Lung (tissue), 12 donors: ENCODE data around the gene GNAZ. TPM values are rescaled to one million over a fixed set of nuclear protein-coding genes. Genes with fewer than 3 reads are reported as not detected.

Experiments used
- ATAC-seq: fragments of 200-7000 bp; cut with Tn5 transposase; one replicate; pipeline ENCODE4 v1.9.1; 2020; ENCODE audit warnings: moderate number of reproducible peaks; ENCODE audit not compliant: insufficient read depth, low FRiP score
- DNase-seq, 3 donors: peaks; one replicate each; pipeline ENCODE4 v3.0.0-alpha.2; 2013 to 2017
- H3K27ac ChIP-seq, 2 donors: one replicate each; pipeline ENCODE4 v1.5.1; 2013; ENCODE audit warnings: mild to moderate bottlenecking in 2 of 2, moderate library complexity in 2 of 2, control low read depth in 1 of 2, inconsistent platforms in 1 of 2, low read depth in 1 of 2, low read length in 1 of 2
- H3K27me3 ChIP-seq, 3 donors: one replicate each; pipeline ENCODE4 v1.5.1; 2013; ENCODE audit warnings: low read length in 2 of 3; ENCODE audit not compliant: control insufficient read depth in 3 of 3, insufficient read depth in 3 of 3
- H3K36me3 ChIP-seq, 4 donors: one replicate each; pipeline ENCODE4 v1.5.1; 2013; ENCODE audit warnings: low read length in 4 of 4, mild to moderate bottlenecking in 1 of 4, moderate library complexity in 1 of 4; ENCODE audit not compliant: control insufficient read depth in 4 of 4, insufficient read depth in 4 of 4
- H3K4me1 ChIP-seq, 5 donors: one replicate each; pipeline ENCODE4 v1.5.1; 2013; ENCODE audit warnings: low read length in 5 of 5, mild to moderate bottlenecking in 2 of 5, moderate library complexity in 1 of 5; ENCODE audit not compliant: control insufficient read depth in 5 of 5, insufficient read depth in 5 of 5
- H3K4me3 ChIP-seq: one replicate; pipeline ENCODE4 v1.5.1; 2013; ENCODE audit warnings: mild to moderate bottlenecking, control low read depth, moderate library complexity
- H3K9ac ChIP-seq, 2 donors: one replicate each; pipeline ENCODE4 v1.5.1; 2013; ENCODE audit warnings: low read length in 2 of 2, control low read depth in 1 of 2; ENCODE audit not compliant: insufficient read depth in 1 of 2
- H3K9me3 ChIP-seq, 4 donors: one replicate each; pipeline ENCODE4 v1.5.1; 2013; ENCODE audit warnings: low read length in 3 of 4, mild to moderate bottlenecking in 1 of 4, moderate library complexity in 1 of 4; ENCODE audit not compliant: control insufficient read depth in 4 of 4, insufficient read depth in 3 of 4
- WGBS, 2 donors: extraction: QIAGEN DNeasy Blood & Tissue Kit; methylation state at CpG; one replicate each; pipeline ENCODE4 v1.1.7; 2013; 5-methylcytosine and 5-hydroxymethylcytosine counted together
- polyA plus RNA-seq, 2 donors: library from polyadenylated mRNA; stranded (reverse); fragments of 200-250 nt; gene quantifications; one replicate each; pipeline ENCODE4 v1.2.1, GENCODE V29; 2013
- total RNA-seq, 2 donors: library from RNA; depleted of rRNA in 1 of 2; stranded (reverse); fragments of >200 nt in 1 of 2; gene quantifications; one replicate each; pipeline ENCODE4 v1.2.1, GENCODE V29; 2014 to 2021
- TF ChIP-seq, protein P1 (sequence below): IDR thresholded peaks from 2 replicates; pipeline ENCODE4 v1.5.1; 2012; ENCODE audit warnings: mild to moderate bottlenecking; ENCODE audit errors: control extremely low read depth, extremely low read depth
- donor health status: control.
- donor health status: control.
- donor health status: Bipolar disorder and iron deficiency.
- donor health status: healthy.
- donor health status: DM: yes; HTN: yes; CAD: no.

The GNAZ gene
- total and polyA plus RNA-seq, 4 donors = 0.77 to 5.0 (median 2.3) TPM

DNA sequence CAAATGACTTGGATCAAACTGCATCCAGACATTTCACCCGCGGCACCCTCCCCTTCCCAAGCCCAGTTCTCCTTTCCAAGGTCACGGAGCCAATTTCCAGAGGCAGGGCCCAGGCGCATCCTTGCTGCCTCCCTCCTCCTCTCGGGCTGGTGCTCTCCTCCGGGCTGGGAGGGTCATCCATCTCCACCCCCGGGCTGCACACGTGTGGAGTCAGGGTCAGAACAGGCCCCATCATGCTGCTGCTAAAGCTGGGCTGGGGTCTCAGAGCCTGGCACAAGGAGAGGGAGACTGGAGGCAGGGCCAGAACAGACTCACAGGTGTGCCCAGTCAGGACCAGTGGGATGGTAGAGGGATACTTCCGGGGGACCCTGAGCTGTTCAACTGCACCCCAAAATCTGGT is 57.5 kb downstream of the GNAZ start:
- ATAC-seq (no peak), DNase-seq (no peak)
- peaks cover 0 to 6% (median 0%) of the 10 kb centered on the region in 5 donors for H3K4me1 ChIP-seq
- no peak overlapping the region for H3K4me3 ChIP-seq
- no peak overlapping the region for H3K27ac ChIP-seq
- TF ChIP-seq, protein P1, sequence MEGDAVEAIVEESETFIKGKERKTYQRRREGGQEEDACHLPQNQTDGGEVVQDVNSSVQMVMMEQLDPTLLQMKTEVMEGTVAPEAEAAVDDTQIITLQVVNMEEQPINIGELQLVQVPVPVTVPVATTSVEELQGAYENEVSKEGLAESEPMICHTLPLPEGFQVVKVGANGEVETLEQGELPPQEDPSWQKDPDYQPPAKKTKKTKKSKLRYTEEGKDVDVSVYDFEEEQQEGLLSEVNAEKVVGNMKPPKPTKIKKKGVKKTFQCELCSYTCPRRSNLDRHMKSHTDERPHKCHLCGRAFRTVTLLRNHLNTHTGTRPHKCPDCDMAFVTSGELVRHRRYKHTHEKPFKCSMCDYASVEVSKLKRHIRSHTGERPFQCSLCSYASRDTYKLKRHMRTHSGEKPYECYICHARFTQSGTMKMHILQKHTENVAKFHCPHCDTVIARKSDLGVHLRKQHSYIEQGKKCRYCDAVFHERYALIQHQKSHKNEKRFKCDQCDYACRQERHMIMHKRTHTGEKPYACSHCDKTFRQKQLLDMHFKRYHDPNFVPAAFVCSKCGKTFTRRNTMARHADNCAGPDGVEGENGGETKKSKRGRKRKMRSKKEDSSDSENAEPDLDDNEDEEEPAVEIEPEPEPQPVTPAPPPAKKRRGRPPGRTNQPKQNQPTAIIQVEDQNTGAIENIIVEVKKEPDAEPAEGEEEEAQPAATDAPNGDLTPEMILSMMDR = no peak
- WGBS, 2 donors = 71 to 84% methylated on average over 9 of the region's 9 CpGs
- H3K36me3 ChIP-seq = no peaks in the 10 kb centered on the region
- no peak overlapping the region for H3K9ac ChIP-seq
- peaks cover 0 to 2% (median 0%) of the 10 kb centered on the region in 4 donors for H3K9me3 ChIP-seq
- H3K27me3 ChIP-seq = no peaks in the 10 kb centered on the region

- peaks cover 0 to 6% (median 0%) of the 10 kb centered on the region in 5 donors for H3K4me1 ChIP-seq
- DNase-seq (peak; percentile 81 to 82 (median 82)), ATAC-seq (peak; percentile 71)
- 46% methylated on average over 14 of the region's 14 CpGs for WGBS, 2 donors
- TF ChIP-seq, protein P1 = peak; percentile 60
- H3K27me3 ChIP-seq = no peaks in the 10 kb centered on the region
- H3K27ac ChIP-seq = no peak overlapping the region
- no peak overlapping the region for H3K9ac ChIP-seq
- H3K36me3 ChIP-seq = no peaks in the 10 kb centered on the region
- peaks cover 0 to 2% (median 0%) of the 10 kb centered on the region in 4 donors for H3K9me3 ChIP-seq
- no peak overlapping the region for H3K4me3 ChIP-seq
Measured at GRCh38 chr22:23128269-23129108, 58.2 kb downstream of the GNAZ start.

GRCh38 chr22:23129149-23129548 is 58.8 kb downstream of the GNAZ start:
- H3K27ac ChIP-seq = no peak overlapping the region
- TF ChIP-seq, protein P1 = no peak
- no peak overlapping the region for H3K4me3 ChIP-seq
- H3K36me3 ChIP-seq = no peaks in the 10 kb centered on the region
- DNase-seq (no peak), ATAC-seq (no peak)
- no peak overlapping the region for H3K9ac ChIP-seq
- no peaks in the 10 kb centered on the region for H3K27me3 ChIP-seq
- peaks cover 0 to 6% (median 0%) of the 10 kb centered on the region in 5 donors for H3K4me1 ChIP-seq
- 67 to 86% methylated on average over 10 of the region's 10 CpGs for WGBS, 2 donors
- peaks cover 0 to 2% (median 0%) of the 10 kb centered on the region in 4 donors for H3K9me3 ChIP-seq
